ENCODE results near the gene DNAH9. TPM values are rescaled to one million over a fixed set of nuclear protein-coding genes. Genes with fewer than 3 reads are reported as not detected.

Gene DNAH9
- total RNA-seq, 2 donors from 2014 or later = 0.52 to 9.6 TPM

DNA sequence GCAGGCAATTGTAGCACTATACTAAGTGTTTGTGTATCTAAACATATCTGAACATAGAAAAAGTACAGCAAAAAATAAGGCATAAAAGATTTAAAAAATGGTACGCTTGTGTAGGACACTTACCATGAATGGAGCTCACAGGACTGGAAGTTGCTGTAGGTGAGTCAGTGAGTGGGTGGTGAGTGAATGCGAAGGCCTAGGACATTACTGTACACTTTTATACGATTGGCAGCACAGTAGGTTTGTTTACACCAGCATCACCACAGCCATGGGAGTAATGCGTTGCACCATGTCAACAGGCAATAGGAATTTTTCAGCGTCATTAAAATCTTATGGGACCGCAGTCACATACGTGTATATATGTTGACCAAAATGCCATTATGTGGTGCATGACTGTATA lies 45.6 kb downstream of the DNAH9 start:
- TF ChIP-seq POLR2A (IDR thresholded peaks at IDR 0.05) = no peak
- TF ChIP-seq, protein P1, sequence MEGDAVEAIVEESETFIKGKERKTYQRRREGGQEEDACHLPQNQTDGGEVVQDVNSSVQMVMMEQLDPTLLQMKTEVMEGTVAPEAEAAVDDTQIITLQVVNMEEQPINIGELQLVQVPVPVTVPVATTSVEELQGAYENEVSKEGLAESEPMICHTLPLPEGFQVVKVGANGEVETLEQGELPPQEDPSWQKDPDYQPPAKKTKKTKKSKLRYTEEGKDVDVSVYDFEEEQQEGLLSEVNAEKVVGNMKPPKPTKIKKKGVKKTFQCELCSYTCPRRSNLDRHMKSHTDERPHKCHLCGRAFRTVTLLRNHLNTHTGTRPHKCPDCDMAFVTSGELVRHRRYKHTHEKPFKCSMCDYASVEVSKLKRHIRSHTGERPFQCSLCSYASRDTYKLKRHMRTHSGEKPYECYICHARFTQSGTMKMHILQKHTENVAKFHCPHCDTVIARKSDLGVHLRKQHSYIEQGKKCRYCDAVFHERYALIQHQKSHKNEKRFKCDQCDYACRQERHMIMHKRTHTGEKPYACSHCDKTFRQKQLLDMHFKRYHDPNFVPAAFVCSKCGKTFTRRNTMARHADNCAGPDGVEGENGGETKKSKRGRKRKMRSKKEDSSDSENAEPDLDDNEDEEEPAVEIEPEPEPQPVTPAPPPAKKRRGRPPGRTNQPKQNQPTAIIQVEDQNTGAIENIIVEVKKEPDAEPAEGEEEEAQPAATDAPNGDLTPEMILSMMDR (IDR thresholded peaks at IDR 0.05) = no peak
- Histone ChIP-seq H3K4me1 (peaks cover 7% of the 10 kb centered on the region), H3K27ac (no peak overlapping the region), H3K9me3 (no peaks in the 10 kb centered on the region), H3K36me3 (replicated peaks in 1 of 2; ENCODE audit: insufficient read depth in 1 of 2, low read depth in 2 of 2) (no peaks in the 10 kb centered on the region), H3K4me3 (no peak overlapping the region), H3K27me3 (no peaks in the 10 kb centered on the region)
- DNase-seq (no peak), ATAC-seq (no peak)
- intact Hi-C loops (cut with DNase I) = loop anchor here (10.0 kb wide), 1 partner anchor 259 kb away; no protein-coding TSS in a partner anchor
- WGBS, 2 donors = 77% methylated on average over 7 of the region's 7 CpGs

DNA sequence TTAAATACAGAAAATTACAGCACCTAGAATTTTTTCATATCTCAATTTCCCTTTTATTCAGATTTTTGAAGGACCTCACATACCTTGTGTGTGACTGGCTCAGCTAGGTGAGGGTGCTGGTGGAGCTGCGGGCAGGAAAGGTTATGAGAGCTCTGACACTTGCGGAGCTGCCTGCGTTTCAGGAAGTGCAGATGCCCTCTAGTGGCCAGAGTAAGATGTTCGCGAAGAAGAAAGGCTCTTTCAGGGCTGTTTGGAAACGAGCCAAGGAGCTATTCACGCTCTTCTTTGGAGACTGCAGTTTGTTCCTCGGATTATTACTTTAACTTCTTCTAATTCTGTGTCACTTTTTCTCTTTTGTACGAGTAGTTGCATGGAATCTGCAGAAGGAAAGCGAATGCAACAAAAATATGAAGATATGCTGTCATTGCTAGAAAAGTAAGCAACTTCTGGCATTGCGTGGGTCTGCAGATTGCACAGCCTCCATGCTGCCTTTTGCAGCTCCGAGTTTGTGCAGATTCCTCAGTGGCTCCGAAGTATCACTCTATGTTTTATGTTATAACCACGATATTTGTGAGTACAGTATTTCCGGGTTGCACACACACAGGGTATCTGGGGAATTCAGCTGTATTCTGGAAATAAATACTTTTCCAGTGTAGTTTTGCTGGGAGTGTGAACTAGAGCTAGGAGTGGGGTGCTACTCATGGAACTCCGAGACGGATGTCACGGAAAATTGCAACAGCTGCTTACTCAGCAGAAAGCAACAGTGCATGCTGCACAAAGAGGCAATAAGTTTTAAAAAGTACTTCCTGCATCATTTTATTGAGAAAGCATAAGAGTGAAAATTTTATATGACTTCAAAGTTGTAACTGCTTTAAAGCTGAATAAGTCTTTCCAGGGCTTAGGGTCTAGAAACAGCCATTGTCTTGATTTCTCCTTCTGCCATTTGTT lies 46.3 kb downstream of the DNAH9 start:
- H3K27me3 ChIP-seq = no peaks in the 10 kb centered on the region
- no peak overlapping the region for H3K4me3 ChIP-seq
- DNase-seq (peak; percentile 79 to 90 (median 88)), ATAC-seq (peak; percentile 93)
- H3K4me1 ChIP-seq = peaks cover 7% of the 10 kb centered on the region
- no peaks in the 10 kb centered on the region for H3K36me3 ChIP-seq (replicated peaks in 1 of 2; ENCODE audit: insufficient read depth in 1 of 2, low read depth in 2 of 2)
- WGBS, 2 donors = 19 to 21% methylated on average over 18 of the region's 18 CpGs
- no peak for TF ChIP-seq POLR2A (IDR thresholded peaks at IDR 0.05)
- TF ChIP-seq, protein P1 (IDR thresholded peaks at IDR 0.05) = peak; percentile 70 to 88 (median 79)
- intact Hi-C loops (cut with DNase I) = loop anchor here (10.0 kb wide), 1 partner anchor 260 kb away; no protein-coding TSS in a partner anchor
- no peaks in the 10 kb centered on the region for H3K9me3 ChIP-seq
- H3K27ac ChIP-seq = no peak overlapping the region

DNA sequence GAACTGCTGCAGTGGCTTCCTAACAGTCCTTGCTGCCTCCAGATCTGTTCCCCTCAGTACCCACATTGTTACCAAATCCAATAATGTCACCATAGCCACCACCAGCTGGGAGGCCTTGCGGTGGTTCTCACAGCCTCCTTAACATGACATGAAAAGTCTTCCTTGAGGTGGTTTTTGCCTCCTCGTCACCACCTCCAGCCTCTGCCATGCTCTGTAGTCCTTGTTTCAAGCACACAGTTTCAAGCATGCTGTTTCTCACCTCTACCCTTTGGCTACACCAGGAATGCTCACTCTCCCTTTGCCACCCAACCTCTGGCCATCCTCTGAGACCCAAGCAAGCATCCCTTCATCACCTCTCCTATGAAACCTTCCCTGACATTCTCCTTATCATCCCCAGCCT lies 47.2 kb downstream of the DNAH9 start:
- H3K9me3 ChIP-seq = no peaks in the 10 kb centered on the region
- ATAC-seq = no peak
- TF ChIP-seq POLR2A (IDR thresholded peaks at IDR 0.05) = no peak
- TF ChIP-seq, protein P1 (IDR thresholded peaks at IDR 0.05) = no peak
- peaks cover 7% of the 10 kb centered on the region for H3K4me1 ChIP-seq
- H3K27ac ChIP-seq = no peak overlapping the region
- WGBS, 2 donors = 74 to 81% methylated on average over 2 of the region's 2 CpGs
- intact Hi-C loops (cut with DNase I) = loop anchor here (10.0 kb wide), 1 partner anchor 261 kb away; no protein-coding TSS in a partner anchor
- no peak for DNase-seq
- H3K4me3 ChIP-seq = no peak overlapping the region
- no peaks in the 10 kb centered on the region for H3K27me3 ChIP-seq
- H3K36me3 ChIP-seq (replicated peaks in 1 of 2; ENCODE audit: insufficient read depth in 1 of 2, low read depth in 2 of 2) = no peaks in the 10 kb centered on the region

DNA sequence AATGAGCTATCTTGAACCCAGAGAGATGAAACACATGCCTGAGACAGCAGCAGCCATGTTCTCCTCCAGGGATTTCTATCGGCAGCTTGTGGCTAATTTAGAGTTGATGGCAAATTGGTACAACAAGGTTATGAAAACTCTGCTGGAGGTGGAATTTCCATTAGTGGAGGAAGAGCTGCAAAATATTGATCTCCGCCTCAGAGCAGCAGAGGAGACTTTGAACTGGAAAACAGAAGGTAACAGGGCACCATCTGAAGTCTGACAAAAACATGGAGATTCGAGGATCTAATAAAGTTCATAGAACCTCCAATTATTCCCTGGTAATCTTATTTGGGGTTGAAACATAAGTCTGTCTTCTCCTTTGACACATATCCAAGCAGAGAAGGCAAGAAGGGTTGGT lies 52.8 kb downstream of the DNAH9 start:
- Histone ChIP-seq H3K4me3 (no peak overlapping the region), H3K4me1 (no peaks in the 10 kb centered on the region), H3K27ac (no peak overlapping the region), H3K36me3 (replicated peaks in 1 of 2; ENCODE audit: insufficient read depth in 1 of 2, low read depth in 2 of 2) (no peaks in the 10 kb centered on the region), H3K27me3 (no peaks in the 10 kb centered on the region), H3K9me3 (no peaks in the 10 kb centered on the region)
- no peak for DNase-seq
- TF ChIP-seq, protein P1 (IDR thresholded peaks at IDR 0.05) = no peak
- TF ChIP-seq POLR2A (IDR thresholded peaks at IDR 0.05) = no peak
- 60 to 68% methylated on average over 3 of the region's 3 CpGs for WGBS, 2 donors
- no peak for ATAC-seq
- intact Hi-C loops (cut with DNase I) = no loop called here

Data from body of pancreas (tissue), 4 donors.